Measurements from ENCODE around the gene TPRG1.

The TPRG1 gene

GRCh38 chr3:189355481-189356201 lies 183.9 kb downstream of the TPRG1 start:
- DNase-seq (ENCODE audit: low spot score), result no peak

- no peak for DNase-seq (ENCODE audit: low spot score)
Observed at GRCh38 chr3:189360291-189360690, 188.5 kb downstream of the TPRG1 start.

GRCh38 chr3:189361103-189361835 lies 189.5 kb downstream of the TPRG1 start:
- DNase-seq (ENCODE audit: low spot score), result no peak

- no peak for DNase-seq (ENCODE audit: low spot score)
Observed at GRCh38 chr3:189363590-189364255, 192.0 kb downstream of the TPRG1 start.

GRCh38 chr3:189365609-189366564 lies 194.1 kb downstream of the TPRG1 start:
- DNase-seq (ENCODE audit: low spot score), result no peak

GRCh38 chr3:189368384-189368783 lies 196.6 kb downstream of the TPRG1 start:
- no peak for DNase-seq (ENCODE audit: low spot score)

GRCh38 chr3:189369636-189370035 lies 197.9 kb downstream of the TPRG1 start:
- DNase-seq (ENCODE audit: low spot score), result no peak

- DNase-seq (ENCODE audit: low spot score), result no peak
Observed at GRCh38 chr3:189372243-189372642, 200.5 kb downstream of the TPRG1 start.

Data from hematopoietic multipotent progenitor cell treated with erythropoietin and hydrocortisone succinate and interleukin-3 and kit ligand, for 15 days (in vitro differentiated cells).